HL-60 (cell line): ENCODE data around the gene SLC38A10.

Experiments
- DNase-seq, 2 experiments: peaks; one replicate each; pipeline ENCODE4 v3.0.0-alpha.2; 2010 to 2020; ENCODE audit warnings: low read depth in 1 of 2, low spot score in 1 of 2
- H3K27ac ChIP-seq: fragments of 250-450 bp; sonication (Bioruptor Pico); replicated peaks from 2 replicates; pipeline ENCODE4 v1.5.1; 2020; ENCODE audit warnings: mild to moderate bottlenecking, moderate library complexity
- H3K27me3 ChIP-seq: fragments of 250-450 bp; sonication (Bioruptor Pico); 2 replicates; pipeline ENCODE4 v1.5.1; 2021; ENCODE audit warnings: mild to moderate bottlenecking, moderate library complexity; ENCODE audit not compliant: insufficient read depth, poor library complexity, severe bottlenecking
- H3K4me3 ChIP-seq: replicated peaks from 2 replicates; pipeline ENCODE4 v1.5.1; 2011; ENCODE audit warnings: mild to moderate bottlenecking, control low read depth, low read length; ENCODE audit not compliant: insufficient read depth
- GABPA ChIP-seq: IDR thresholded peaks from 2 replicates; pipeline ENCODE4 v1.6.1; 2012; ENCODE audit warnings: low read depth
- POLR2AphosphoS5 ChIP-seq: IDR thresholded peaks from 2 replicates; pipeline ENCODE4 v1.6.1; 2012; ENCODE audit warnings: low read depth
- SPI1 ChIP-seq: IDR thresholded peaks from 2 replicates; pipeline ENCODE4 v1.6.1; 2012; ENCODE audit warnings: low read depth, mild to moderate bottlenecking, borderline replicate concordance
- TF ChIP-seq, protein P1 (sequence below): IDR thresholded peaks from 2 replicates; pipeline ENCODE4 v1.6.1; 2012; ENCODE audit warnings: low read depth; ENCODE audit not compliant: insufficient replicate concordance
- TF ChIP-seq, protein P2 (sequence below): IDR thresholded peaks from one replicate; pipeline ENCODE4 v1.5.1; 2011; ENCODE audit warnings: low read length, control low read depth, inconsistent platforms; ENCODE audit not compliant: insufficient read depth

SLC38A10 gene

GRCh38 chr17:81245024-81245664 lies 50.0 kb downstream of the SLC38A10 start:
- H3K27me3 ChIP-seq, result no peaks in the 10 kb centered on the region
- no peak for DNase-seq
- H3K4me3 ChIP-seq, result no peak overlapping the region
- no peak overlapping the region for H3K27ac ChIP-seq
- TF ChIP-seq SPI1 (no peak), GABPA (no peak), POLR2AphosphoS5 (no peak)
- TF ChIP-seq, protein P1, sequence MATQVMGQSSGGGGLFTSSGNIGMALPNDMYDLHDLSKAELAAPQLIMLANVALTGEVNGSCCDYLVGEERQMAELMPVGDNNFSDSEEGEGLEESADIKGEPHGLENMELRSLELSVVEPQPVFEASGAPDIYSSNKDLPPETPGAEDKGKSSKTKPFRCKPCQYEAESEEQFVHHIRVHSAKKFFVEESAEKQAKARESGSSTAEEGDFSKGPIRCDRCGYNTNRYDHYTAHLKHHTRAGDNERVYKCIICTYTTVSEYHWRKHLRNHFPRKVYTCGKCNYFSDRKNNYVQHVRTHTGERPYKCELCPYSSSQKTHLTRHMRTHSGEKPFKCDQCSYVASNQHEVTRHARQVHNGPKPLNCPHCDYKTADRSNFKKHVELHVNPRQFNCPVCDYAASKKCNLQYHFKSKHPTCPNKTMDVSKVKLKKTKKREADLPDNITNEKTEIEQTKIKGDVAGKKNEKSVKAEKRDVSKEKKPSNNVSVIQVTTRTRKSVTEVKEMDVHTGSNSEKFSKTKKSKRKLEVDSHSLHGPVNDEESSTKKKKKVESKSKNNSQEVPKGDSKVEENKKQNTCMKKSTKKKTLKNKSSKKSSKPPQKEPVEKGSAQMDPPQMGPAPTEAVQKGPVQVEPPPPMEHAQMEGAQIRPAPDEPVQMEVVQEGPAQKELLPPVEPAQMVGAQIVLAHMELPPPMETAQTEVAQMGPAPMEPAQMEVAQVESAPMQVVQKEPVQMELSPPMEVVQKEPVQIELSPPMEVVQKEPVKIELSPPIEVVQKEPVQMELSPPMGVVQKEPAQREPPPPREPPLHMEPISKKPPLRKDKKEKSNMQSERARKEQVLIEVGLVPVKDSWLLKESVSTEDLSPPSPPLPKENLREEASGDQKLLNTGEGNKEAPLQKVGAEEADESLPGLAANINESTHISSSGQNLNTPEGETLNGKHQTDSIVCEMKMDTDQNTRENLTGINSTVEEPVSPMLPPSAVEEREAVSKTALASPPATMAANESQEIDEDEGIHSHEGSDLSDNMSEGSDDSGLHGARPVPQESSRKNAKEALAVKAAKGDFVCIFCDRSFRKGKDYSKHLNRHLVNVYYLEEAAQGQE, result no peak
- TF ChIP-seq, protein P2, sequence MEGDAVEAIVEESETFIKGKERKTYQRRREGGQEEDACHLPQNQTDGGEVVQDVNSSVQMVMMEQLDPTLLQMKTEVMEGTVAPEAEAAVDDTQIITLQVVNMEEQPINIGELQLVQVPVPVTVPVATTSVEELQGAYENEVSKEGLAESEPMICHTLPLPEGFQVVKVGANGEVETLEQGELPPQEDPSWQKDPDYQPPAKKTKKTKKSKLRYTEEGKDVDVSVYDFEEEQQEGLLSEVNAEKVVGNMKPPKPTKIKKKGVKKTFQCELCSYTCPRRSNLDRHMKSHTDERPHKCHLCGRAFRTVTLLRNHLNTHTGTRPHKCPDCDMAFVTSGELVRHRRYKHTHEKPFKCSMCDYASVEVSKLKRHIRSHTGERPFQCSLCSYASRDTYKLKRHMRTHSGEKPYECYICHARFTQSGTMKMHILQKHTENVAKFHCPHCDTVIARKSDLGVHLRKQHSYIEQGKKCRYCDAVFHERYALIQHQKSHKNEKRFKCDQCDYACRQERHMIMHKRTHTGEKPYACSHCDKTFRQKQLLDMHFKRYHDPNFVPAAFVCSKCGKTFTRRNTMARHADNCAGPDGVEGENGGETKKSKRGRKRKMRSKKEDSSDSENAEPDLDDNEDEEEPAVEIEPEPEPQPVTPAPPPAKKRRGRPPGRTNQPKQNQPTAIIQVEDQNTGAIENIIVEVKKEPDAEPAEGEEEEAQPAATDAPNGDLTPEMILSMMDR, result no peak

- TF ChIP-seq GABPA (no peak), SPI1 (no peak), POLR2AphosphoS5 (peak; percentile 21; the same call in 1 of the 2 replicates)
- TF ChIP-seq, protein P2, result no peak
- TF ChIP-seq, protein P1, result no peak
- no peak for DNase-seq
- no peaks in the 10 kb centered on the region for H3K27me3 ChIP-seq
- H3K27ac ChIP-seq, result no peak overlapping the region
- no peak overlapping the region for H3K4me3 ChIP-seq
Measured at GRCh38 chr17:81244358-81245023, 50.6 kb downstream of the SLC38A10 start.

DNA sequence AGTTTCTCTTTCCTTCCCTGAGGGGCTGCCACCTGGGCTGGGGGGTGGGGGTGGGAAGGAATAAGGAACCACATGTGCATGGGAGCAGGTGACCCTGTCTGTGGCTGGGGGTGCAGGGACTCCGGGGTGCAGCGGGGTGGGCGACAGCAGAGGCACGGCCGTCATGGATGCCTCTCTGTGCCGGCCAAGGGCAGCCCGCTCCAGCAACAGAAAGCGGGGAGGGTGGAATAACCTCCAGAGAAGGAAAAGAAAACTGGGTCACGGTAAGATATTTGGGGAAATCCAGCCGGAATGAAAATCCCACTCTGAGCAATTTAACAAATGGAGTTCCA lies 51.8 kb downstream of the SLC38A10 start:
- no peak overlapping the region for H3K27ac ChIP-seq
- TF ChIP-seq POLR2AphosphoS5, result no peak
- TF ChIP-seq GABPA, result no peak
- TF ChIP-seq SPI1, result no peak
- TF ChIP-seq, protein P1, result no peak
- TF ChIP-seq, protein P2, result no peak

More for the DNA sequence above, 51.8 kb downstream of the SLC38A10 start:
- DNase-seq, result no peak
- H3K4me3 ChIP-seq, result no peak overlapping the region
- H3K27me3 ChIP-seq, result no peaks in the 10 kb centered on the region
